ENCODE results near the gene CMYA5. TPM values are rescaled to one million over a fixed set of nuclear protein-coding genes. Genes with fewer than 3 reads are reported as not detected.

Gene CMYA5
- total RNA-seq, 1 experiment from 2014 or later, result 0.22 TPM

- no peak for TF ChIP-seq SRF (IDR thresholded peaks at IDR 0.05; ENCODE audit: low read depth)
- no peak for TF ChIP-seq EGR1 (IDR thresholded peaks at IDR 0.05; ENCODE audit: low read depth)
- no peak for TF ChIP-seq SP1 (IDR thresholded peaks at IDR 0.05; ENCODE audit: low read depth)
- TF ChIP-seq, protein P1, sequence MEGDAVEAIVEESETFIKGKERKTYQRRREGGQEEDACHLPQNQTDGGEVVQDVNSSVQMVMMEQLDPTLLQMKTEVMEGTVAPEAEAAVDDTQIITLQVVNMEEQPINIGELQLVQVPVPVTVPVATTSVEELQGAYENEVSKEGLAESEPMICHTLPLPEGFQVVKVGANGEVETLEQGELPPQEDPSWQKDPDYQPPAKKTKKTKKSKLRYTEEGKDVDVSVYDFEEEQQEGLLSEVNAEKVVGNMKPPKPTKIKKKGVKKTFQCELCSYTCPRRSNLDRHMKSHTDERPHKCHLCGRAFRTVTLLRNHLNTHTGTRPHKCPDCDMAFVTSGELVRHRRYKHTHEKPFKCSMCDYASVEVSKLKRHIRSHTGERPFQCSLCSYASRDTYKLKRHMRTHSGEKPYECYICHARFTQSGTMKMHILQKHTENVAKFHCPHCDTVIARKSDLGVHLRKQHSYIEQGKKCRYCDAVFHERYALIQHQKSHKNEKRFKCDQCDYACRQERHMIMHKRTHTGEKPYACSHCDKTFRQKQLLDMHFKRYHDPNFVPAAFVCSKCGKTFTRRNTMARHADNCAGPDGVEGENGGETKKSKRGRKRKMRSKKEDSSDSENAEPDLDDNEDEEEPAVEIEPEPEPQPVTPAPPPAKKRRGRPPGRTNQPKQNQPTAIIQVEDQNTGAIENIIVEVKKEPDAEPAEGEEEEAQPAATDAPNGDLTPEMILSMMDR (IDR thresholded peaks at IDR 0.05 in 2 of 3, conservative IDR thresholded peaks at IDR 0.05 in 1 of 3; ENCODE audit: borderline replicate concordance in 1 of 3, insufficient read depth in 1 of 3, low read depth in 2 of 3, low read length in 2 of 3), result no peak
- TF ChIP-seq FOSL1 (IDR thresholded peaks at IDR 0.05; ENCODE audit: low read depth), result no peak
- TF ChIP-seq, protein P2, sequence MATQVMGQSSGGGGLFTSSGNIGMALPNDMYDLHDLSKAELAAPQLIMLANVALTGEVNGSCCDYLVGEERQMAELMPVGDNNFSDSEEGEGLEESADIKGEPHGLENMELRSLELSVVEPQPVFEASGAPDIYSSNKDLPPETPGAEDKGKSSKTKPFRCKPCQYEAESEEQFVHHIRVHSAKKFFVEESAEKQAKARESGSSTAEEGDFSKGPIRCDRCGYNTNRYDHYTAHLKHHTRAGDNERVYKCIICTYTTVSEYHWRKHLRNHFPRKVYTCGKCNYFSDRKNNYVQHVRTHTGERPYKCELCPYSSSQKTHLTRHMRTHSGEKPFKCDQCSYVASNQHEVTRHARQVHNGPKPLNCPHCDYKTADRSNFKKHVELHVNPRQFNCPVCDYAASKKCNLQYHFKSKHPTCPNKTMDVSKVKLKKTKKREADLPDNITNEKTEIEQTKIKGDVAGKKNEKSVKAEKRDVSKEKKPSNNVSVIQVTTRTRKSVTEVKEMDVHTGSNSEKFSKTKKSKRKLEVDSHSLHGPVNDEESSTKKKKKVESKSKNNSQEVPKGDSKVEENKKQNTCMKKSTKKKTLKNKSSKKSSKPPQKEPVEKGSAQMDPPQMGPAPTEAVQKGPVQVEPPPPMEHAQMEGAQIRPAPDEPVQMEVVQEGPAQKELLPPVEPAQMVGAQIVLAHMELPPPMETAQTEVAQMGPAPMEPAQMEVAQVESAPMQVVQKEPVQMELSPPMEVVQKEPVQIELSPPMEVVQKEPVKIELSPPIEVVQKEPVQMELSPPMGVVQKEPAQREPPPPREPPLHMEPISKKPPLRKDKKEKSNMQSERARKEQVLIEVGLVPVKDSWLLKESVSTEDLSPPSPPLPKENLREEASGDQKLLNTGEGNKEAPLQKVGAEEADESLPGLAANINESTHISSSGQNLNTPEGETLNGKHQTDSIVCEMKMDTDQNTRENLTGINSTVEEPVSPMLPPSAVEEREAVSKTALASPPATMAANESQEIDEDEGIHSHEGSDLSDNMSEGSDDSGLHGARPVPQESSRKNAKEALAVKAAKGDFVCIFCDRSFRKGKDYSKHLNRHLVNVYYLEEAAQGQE (IDR thresholded peaks at IDR 0.05; ENCODE audit: low read depth), result no peak
- TF ChIP-seq, protein P3, sequence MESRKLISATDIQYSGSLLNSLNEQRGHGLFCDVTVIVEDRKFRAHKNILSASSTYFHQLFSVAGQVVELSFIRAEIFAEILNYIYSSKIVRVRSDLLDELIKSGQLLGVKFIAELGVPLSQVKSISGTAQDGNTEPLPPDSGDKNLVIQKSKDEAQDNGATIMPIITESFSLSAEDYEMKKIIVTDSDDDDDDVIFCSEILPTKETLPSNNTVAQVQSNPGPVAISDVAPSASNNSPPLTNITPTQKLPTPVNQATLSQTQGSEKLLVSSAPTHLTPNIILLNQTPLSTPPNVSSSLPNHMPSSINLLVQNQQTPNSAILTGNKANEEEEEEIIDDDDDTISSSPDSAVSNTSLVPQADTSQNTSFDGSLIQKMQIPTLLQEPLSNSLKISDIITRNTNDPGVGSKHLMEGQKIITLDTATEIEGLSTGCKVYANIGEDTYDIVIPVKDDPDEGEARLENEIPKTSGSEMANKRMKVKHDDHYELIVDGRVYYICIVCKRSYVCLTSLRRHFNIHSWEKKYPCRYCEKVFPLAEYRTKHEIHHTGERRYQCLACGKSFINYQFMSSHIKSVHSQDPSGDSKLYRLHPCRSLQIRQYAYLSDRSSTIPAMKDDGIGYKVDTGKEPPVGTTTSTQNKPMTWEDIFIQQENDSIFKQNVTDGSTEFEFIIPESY (IDR thresholded peaks at IDR 0.05; ENCODE audit: extremely low read depth, insufficient replicate concordance, low read length), result no peak
- TF ChIP-seq EZH2 (IDR thresholded peaks at IDR 0.05), result no peak
- TF ChIP-seq TCF7L2 (IDR thresholded peaks at IDR 0.05; ENCODE audit: borderline replicate concordance, extremely low read depth, insufficient read depth, insufficient read length), result no peak
- TF ChIP-seq CEBPB (IDR thresholded peaks at IDR 0.05; ENCODE audit: low read depth), result no peak
- TF ChIP-seq POLR2AphosphoS5 (IDR thresholded peaks at IDR 0.05; ENCODE audit: low read depth, low read length), result no peak
- TF ChIP-seq EZH2phosphoT487 (IDR thresholded peaks at IDR 0.05; ENCODE audit: borderline replicate concordance), result no peak
- no peak for TF ChIP-seq RAD21 (IDR thresholded peaks at IDR 0.05; ENCODE audit: low read depth)
- no peak for TF ChIP-seq ELF1 (IDR thresholded peaks at IDR 0.05; ENCODE audit: borderline replicate concordance, low read depth)
- TF ChIP-seq ZFX (IDR thresholded peaks at IDR 0.05), result no peak
- no peak for TF ChIP-seq YY1 (IDR thresholded peaks at IDR 0.05; ENCODE audit: extremely low read depth, insufficient replicate concordance, low read depth, low read length)
- no peak for TF ChIP-seq CBX3 (IDR thresholded peaks at IDR 0.05; ENCODE audit: low read depth)
- Histone ChIP-seq H3K4me1 (ENCODE audit: control insufficient read depth in 1 of 2, insufficient read depth in 2 of 2, low read length in 2 of 2) (no peaks in the 10 kb centered on the region), H3K27ac (ENCODE audit: low read depth, low read length) (no peak overlapping the region), H3K9me2 (ENCODE audit: insufficient read depth) (no peaks in the 10 kb centered on the region), H3K9ac (ENCODE audit: low read length) (no peak overlapping the region), H3K4me2 (ENCODE audit: low read length) (no peak overlapping the region), H3K4me3 (replicated peaks in 1 of 2; ENCODE audit: low read depth in 1 of 2, low read length in 2 of 2) (no peak overlapping the region), H3K27me3 (ENCODE audit: insufficient read depth, low read length) (no peaks in the 10 kb centered on the region), H3K36me3 (ENCODE audit: control insufficient read depth in 1 of 2, insufficient read depth in 2 of 2, low read length in 2 of 2) (no peaks in the 10 kb centered on the region), H3K9me3 (ENCODE audit: control insufficient read depth in 1 of 2, insufficient read depth in 1 of 2, low read depth in 1 of 2, low read length in 2 of 2) (no peaks in the 10 kb centered on the region), H4K20me1 (ENCODE audit: insufficient read depth) (no peaks in the 10 kb centered on the region), H3K79me2 (ENCODE audit: insufficient read depth, low read length) (no peaks in the 10 kb centered on the region), H2AFZ (ENCODE audit: low read depth, low read length, poor library complexity, severe bottlenecking) (no peak overlapping the region)
- POLR2A ChIA-PET, result no interaction called here
- DNase-seq (ENCODE audit: low read depth, low spot score), result no peak
- RAD21 ChIA-PET (ENCODE audit: low non-redundant PET in 1 of 2, low total read pairs in 2 of 2, uncharacterized antibody in 2 of 2, unreplicated experiment in 2 of 2), result no interaction called here
- intact Hi-C loops (cut with micrococcal nuclease), result no loop called here
- CTCF ChIA-PET, result no interaction called here
- BruUV-seq (replicated peaks), result no TSS peak
- ATAC-seq, result no peak
Measured at GRCh38 chr5:79809743-79810142, 120.1 kb downstream of the CMYA5 start.

All from HCT116 (cell line).